Activated naive CD4-positive, alpha-beta T cell treated with anti-CD3 and anti-CD28 coated beads, Interleukin-2, amount 50 U/mL, for 24 hours (primary cell): Measurements from ENCODE around the gene CAP2.

Experiments
- H3K27ac Mint-ChIP-seq: one replicate; pipeline ENCODE4 v1.8.0; 2021; ENCODE audit warnings: mild to moderate bottlenecking, mixed read lengths
- H3K27me3 Mint-ChIP-seq: one replicate; pipeline ENCODE4 v1.8.0; 2021; ENCODE audit warnings: mixed read lengths
- H3K36me3 Mint-ChIP-seq: one replicate; pipeline ENCODE4 v1.8.0; 2021; ENCODE audit warnings: mixed read lengths
- H3K4me1 Mint-ChIP-seq: one replicate; pipeline ENCODE4 v1.8.0; 2021; ENCODE audit warnings: mixed read lengths
- H3K4me3 Mint-ChIP-seq: one replicate; pipeline ENCODE4 v1.8.0; 2021; ENCODE audit warnings: mild to moderate bottlenecking, mixed read lengths
- H3K9me3 Mint-ChIP-seq: one replicate; pipeline ENCODE4 v1.8.0; 2021; ENCODE audit warnings: mixed read lengths

Gene CAP2

DNA sequence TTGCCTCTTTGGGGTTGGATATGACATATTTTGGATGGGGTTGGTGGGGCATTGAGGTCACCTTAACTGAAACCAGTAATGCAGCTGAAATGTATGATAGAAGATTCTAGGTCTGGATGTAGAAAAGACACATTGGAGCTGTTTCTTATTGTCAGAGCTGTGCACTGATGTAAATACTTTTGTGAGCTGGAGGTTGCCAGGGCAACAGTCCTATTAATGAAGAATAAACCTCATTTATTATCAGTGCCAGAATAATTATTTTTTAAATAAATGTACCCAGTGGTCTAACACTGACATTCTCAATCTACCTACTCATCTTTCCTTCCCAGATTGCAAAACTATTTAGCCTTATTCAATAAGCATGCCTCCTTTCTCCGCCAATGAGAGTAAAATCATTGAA lies 57.0 kb downstream of the CAP2 start:
- Mint-ChIP-seq H3K9me3 (no peaks in the 10 kb centered on the region), H3K4me3 (no peak overlapping the region), H3K36me3 (no peaks in the 10 kb centered on the region), H3K4me1 (no peaks in the 10 kb centered on the region), H3K27ac (no peak overlapping the region), H3K27me3 (peaks cover 8% of the 10 kb centered on the region)

DNA sequence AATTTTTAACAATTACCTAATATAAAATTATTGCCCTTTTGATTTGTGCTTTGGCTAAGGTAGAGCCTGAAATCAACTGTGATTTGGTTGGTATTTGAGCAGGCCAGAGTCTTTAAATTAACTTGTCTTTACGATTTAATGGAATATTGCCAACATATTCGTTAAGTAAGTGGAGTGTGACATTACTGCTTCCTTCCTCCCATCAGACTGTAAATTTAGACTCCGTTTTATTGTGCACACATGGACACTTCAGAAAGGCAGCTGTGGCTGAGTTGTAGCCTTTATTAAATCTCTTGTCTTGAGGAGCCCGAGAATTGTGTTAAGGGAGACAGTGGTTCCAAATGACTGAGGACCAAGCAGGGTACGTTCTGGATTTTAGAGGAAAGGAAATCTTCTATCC lies 57.4 kb downstream of the CAP2 start:
- H3K4me1 Mint-ChIP-seq: no peaks in the 10 kb centered on the region
- no peak overlapping the region for H3K4me3 Mint-ChIP-seq
- H3K36me3 Mint-ChIP-seq: no peaks in the 10 kb centered on the region
- no peak overlapping the region for H3K27ac Mint-ChIP-seq
- no peaks in the 10 kb centered on the region for H3K9me3 Mint-ChIP-seq
- peaks cover 7% of the 10 kb centered on the region for H3K27me3 Mint-ChIP-seq

DNA sequence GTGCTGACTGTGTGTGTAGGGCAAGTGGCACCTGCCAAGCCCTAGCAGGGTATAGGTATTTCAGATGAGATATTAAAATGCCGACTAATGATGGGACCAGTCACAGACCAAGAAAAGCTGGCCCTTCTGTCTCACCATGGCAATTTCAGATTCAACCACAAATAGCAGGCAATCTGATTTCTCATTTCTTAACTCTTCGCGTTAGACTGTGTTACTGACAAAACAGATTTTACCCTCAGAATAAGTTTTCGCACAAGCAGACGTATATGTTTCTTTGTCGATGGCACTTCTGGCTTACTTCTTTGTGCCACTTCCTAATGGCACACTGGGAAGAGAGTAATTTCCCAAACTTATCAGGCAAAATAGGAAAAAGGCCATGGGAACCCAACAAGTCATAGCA lies 58.7 kb downstream of the CAP2 start:
- Mint-ChIP-seq H3K36me3 (no peaks in the 10 kb centered on the region), H3K4me1 (no peaks in the 10 kb centered on the region), H3K27ac (no peak overlapping the region), H3K9me3 (no peaks in the 10 kb centered on the region), H3K27me3 (peaks cover 6% of the 10 kb centered on the region), H3K4me3 (no peak overlapping the region)

DNA sequence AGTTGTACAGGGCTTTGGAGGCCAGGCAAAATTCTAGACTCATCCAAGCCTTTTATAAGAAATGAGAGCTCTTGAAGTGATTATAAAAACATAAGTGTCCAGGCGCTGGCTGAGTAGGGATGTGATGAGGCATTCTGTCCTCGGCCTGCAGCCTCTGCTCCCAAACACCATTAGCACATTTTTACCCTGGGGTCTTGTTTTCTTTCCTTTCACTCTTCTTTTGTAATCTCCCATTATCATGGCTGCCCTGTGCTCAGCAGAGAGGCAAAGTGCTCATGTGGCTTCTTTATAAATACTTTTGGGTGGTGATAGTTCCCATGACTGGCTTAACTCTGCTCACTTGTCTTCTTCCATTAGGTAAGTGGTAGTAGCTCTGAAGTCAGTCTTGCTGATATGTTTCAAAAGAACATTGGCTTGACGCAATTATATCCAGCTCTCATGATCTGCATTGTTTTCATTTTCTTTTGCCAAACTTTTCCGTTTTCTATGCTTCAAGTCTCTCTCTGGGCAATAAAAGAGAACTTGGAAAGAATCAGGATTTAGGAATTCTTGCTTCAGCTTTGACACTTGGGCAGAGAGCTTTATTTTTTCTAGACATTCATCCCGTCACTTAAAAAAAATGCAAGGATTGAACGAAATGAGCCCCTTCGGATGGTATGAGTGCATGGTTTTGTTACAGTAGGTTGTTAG lies 61.1 kb downstream of the CAP2 start:
- Mint-ChIP-seq H3K27me3 (peaks cover 15% of the 10 kb centered on the region), H3K9me3 (no peaks in the 10 kb centered on the region), H3K27ac (no peak overlapping the region), H3K36me3 (no peaks in the 10 kb centered on the region), H3K4me1 (no peaks in the 10 kb centered on the region), H3K4me3 (no peak overlapping the region)

DNA sequence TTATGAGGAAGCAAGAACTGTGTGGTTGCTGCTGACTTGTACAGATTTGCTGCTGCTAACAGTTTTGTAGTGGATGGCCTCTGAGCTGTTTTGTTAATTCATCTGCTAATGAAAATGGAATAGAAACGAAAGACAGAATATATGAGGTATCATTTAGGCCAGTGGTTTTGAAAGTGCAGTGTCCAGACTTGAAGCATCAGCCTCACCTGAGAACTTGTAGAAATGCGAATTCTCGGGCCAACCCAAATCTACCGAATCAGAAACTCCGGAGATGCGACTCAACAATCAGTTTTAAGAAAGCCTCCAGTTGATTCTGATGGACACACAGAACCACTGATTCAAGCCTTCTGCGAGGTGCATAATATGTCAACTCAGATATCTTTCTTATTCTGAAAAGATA lies 62.5 kb downstream of the CAP2 start:
- Mint-ChIP-seq H3K4me3 (no peak overlapping the region), H3K36me3 (no peaks in the 10 kb centered on the region), H3K27ac (no peak overlapping the region), H3K9me3 (no peaks in the 10 kb centered on the region), H3K4me1 (no peaks in the 10 kb centered on the region), H3K27me3 (peaks cover 15% of the 10 kb centered on the region)

DNA sequence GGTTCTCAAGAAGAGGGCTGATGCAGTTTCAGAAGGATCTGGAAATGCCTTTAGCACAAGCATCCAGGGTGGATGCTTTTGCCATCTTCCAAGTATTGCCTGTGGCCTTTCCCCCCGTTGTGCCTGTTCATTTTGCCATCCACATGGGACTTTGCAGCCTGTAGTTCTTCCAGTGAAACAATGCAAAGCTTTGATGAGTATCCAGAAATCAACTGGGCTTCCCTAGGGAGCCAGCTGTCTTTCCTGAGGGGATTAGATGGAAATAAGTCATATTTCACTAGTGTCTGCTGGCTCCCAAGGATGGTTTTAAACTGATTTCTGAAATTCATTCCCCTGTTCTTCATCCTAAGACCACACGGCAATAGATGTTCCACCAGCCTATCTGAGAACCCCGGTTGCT lies 63.3 kb downstream of the CAP2 start:
- H3K27ac Mint-ChIP-seq: no peak overlapping the region
- peaks cover 15% of the 10 kb centered on the region for H3K27me3 Mint-ChIP-seq
- H3K9me3 Mint-ChIP-seq: no peaks in the 10 kb centered on the region
- no peaks in the 10 kb centered on the region for H3K36me3 Mint-ChIP-seq
- no peak overlapping the region for H3K4me3 Mint-ChIP-seq
- H3K4me1 Mint-ChIP-seq: no peaks in the 10 kb centered on the region

DNA sequence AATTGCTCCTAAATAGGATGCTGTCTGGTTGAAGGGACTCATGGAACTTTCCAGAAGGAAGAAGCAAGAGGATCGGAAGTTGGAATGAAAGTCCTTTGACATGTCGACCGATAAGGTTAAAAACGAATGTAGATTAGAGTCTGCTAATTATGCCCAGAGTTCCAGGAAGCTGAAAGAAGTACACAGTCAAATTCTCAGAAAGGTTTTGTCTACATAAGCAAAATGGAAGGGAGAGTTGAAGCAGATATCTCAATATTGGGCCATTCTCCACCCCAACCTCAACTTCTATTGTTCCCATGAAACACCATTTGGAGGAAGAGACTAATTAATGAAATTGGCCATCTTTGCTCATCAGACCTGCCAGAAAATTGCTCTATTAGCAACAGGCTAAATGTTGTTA lies 64.0 kb downstream of the CAP2 start:
- Mint-ChIP-seq H3K36me3 (no peaks in the 10 kb centered on the region), H3K27me3 (peaks cover 14% of the 10 kb centered on the region), H3K27ac (no peak overlapping the region), H3K4me3 (no peak overlapping the region), H3K9me3 (no peaks in the 10 kb centered on the region), H3K4me1 (no peaks in the 10 kb centered on the region)

DNA sequence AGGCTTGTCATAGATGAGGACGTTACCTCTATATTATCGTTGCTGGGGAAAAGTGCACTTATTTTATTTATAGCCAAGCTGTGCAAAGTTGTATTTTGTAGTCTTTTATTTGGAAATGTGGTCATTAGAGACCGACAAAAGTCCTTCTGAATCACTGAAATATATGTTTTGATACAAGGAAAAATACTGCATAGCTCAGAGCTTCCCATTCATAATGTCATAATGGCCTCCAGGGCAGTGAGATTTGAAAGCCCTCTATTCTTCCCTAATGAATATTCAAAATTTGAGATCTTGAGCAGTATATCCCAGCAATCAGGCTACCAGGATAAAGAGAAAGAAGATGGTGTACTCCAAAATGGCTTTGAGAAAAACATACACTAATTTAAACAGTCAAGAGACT lies 64.6 kb downstream of the CAP2 start:
- Mint-ChIP-seq H3K36me3 (no peaks in the 10 kb centered on the region), H3K9me3 (no peaks in the 10 kb centered on the region), H3K4me3 (no peak overlapping the region), H3K27ac (no peak overlapping the region), H3K4me1 (no peaks in the 10 kb centered on the region), H3K27me3 (peaks cover 15% of the 10 kb centered on the region)

DNA sequence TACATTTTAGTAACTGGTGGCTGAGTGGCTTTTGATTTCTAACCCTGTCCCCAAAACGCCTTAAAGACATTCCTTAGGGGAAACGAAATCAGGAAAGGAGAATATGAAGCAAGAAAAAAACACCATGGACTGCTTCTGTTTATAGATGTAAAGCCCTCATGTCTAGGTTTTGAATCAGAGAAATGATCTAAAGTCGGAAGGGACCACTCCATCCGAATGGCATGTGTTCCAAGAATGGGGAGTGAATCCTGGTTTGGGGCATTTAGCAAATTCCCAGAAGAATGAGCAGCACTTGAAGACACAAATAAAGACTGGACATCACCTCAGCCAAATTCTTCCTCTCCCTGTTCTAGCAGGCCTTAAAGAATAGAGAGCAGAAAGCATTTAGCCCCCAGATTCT lies 65.6 kb downstream of the CAP2 start:
- Mint-ChIP-seq H3K27me3 (peaks cover 15% of the 10 kb centered on the region), H3K4me1 (no peaks in the 10 kb centered on the region), H3K4me3 (no peak overlapping the region)

DNA sequence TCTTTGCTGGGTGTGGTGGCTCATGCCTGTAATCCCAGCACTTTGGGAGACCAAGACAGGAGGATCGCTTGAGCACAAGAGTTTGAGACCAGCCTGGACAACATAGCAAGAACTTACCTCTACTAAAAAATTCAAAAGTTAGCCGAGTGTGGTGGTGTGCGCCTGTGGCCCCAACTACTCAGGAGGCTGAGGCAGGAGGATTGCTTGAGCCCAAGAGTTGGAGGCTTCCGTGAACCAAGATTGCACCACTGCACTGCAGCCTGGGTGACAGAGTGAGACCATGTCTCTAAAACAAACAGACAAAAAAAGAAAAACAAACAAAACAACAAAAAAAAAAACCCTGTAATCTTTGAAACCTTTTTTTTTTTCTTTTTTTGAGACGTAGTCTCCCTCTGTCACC lies 67.5 kb downstream of the CAP2 start:
- H3K27ac Mint-ChIP-seq: no peak overlapping the region

More for the DNA sequence above, 65.6 kb downstream of the CAP2 start:
- Mint-ChIP-seq H3K9me3 (no peaks in the 10 kb centered on the region), H3K27ac (no peak overlapping the region), H3K36me3 (no peaks in the 10 kb centered on the region)

DNA sequence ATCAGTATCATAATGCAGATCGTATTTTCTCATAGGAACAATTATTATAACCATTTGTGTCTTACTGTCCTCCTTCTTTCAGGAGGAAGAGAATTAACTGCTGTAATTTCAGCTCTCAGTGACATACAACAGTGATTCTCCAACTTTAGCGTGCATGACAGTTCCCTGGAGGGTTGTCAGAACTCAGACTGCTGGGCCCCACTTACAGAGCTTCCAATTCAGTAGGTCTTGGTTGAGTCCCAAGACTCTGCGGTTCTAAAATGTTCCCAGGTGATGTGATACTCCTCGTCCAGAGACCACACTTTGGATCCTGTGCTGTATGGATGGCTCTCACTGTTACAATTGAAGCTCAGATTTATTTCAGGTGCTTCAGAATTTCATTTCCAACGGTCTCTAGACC lies 72.8 kb downstream of the CAP2 start:
- H3K27me3 Mint-ChIP-seq: peaks cover 6% of the 10 kb centered on the region
- H3K4me3 Mint-ChIP-seq: no peak overlapping the region
- no peaks in the 10 kb centered on the region for H3K4me1 Mint-ChIP-seq
- H3K9me3 Mint-ChIP-seq: no peaks in the 10 kb centered on the region
- H3K36me3 Mint-ChIP-seq: no peaks in the 10 kb centered on the region
- no peak overlapping the region for H3K27ac Mint-ChIP-seq

More for the DNA sequence above, 67.5 kb downstream of the CAP2 start:
- H3K27me3 Mint-ChIP-seq: peaks cover 13% of the 10 kb centered on the region
- no peaks in the 10 kb centered on the region for H3K4me1 Mint-ChIP-seq
- no peaks in the 10 kb centered on the region for H3K9me3 Mint-ChIP-seq
- no peak overlapping the region for H3K4me3 Mint-ChIP-seq
- no peaks in the 10 kb centered on the region for H3K36me3 Mint-ChIP-seq

DNA sequence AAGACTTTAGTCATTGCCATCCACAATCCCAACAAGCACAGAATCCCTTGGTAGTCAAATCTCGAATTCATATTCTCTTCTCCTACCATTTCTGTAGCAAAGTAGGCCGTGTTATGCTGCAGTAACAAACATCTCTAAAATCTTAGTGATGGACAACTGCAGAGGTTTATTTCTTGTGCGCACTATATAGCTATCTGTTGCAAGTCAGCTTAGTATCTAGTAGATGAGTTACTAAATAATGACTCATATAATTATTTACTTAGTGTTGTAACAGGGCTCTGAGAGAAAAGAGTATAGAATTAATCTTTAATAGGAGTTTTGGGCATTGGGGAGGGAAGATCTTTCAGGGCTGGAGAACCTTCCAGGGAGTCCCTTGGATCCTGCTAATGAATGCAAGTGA lies 73.3 kb downstream of the CAP2 start:
- no peak overlapping the region for H3K27ac Mint-ChIP-seq
- H3K9me3 Mint-ChIP-seq: no peaks in the 10 kb centered on the region
- H3K27me3 Mint-ChIP-seq: peaks cover 6% of the 10 kb centered on the region
- no peaks in the 10 kb centered on the region for H3K36me3 Mint-ChIP-seq
- H3K4me3 Mint-ChIP-seq: no peak overlapping the region
- no peaks in the 10 kb centered on the region for H3K4me1 Mint-ChIP-seq

DNA sequence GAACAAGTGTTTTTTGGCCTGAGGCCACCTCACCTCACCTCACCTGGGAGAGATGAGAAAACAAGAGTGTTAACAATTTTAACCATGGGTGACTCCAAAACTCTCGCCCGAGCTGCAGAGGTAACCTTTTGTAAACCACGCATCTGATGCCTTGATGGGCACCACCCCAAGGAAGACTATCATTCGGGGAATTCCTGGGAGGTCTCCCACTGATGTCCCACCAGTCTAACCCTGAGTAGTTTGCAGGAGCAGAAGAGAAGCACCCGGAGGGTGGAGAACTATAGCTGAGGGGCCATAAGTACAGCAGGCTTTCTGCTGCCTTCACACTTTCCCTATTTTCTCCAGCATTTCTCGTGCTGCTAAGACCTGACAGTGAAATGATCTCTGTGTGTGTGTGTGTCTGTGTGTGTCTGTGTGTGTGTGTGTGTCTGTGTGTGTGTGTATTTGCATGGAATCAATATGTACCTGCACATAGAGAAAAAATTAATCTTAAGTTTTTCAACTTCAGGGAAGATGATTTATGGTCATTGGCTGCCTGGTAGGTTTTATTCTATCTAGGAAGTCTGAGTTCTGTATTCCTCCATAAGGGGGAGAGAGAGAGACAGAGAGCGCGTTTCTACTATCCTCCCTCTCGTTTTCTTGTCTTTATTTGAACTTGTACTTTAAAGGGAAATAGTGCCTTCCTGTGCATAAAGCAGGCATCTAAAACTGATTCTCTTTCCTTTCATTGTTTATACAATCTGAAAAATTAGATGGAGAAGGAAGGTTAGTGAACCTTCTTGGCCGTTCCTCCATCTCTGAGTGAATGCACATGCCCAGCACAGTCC lies 75.8 kb downstream of the CAP2 start:
- H3K4me3 Mint-ChIP-seq: no peak overlapping the region
- no peaks in the 10 kb centered on the region for H3K9me3 Mint-ChIP-seq
- peaks cover 5% of the 10 kb centered on the region for H3K27me3 Mint-ChIP-seq
- no peaks in the 10 kb centered on the region for H3K36me3 Mint-ChIP-seq
- no peak overlapping the region for H3K27ac Mint-ChIP-seq
- H3K4me1 Mint-ChIP-seq: no peaks in the 10 kb centered on the region

DNA sequence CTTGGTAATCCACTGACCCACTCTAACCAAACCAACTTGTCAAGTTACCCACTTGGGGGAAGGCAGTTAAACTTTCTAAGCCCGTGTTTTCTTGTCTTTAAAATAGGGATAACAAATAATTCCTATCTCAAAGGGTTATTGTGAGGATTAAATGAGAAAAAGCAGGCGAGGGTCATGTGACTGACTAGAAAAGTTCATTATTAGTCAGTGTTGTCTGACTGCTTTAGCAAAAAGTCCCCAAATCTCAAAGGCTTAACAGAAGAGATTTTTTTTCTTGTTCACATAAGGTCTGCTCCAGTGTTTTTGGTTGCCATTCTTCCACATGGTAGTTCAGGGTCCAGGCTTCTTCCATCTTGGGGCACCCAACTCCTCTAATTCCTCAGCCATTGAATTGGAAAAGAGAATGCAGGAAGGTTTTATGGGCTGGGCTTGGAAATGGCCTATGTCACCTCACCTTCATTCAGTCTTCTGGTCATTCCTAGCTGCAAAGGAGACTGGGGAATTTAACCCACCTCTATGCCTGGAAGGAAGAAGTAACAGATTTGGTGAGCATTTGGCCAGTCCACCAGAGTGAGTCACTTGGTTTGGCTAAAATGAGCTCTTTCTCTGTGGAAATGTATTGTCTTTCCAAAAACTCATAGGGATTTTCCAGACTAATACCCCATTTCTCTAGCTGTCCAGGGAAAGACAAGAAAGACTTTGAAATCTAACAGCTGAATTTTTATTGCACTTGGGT lies 77.0 kb downstream of the CAP2 start:
- Mint-ChIP-seq H3K36me3 (no peaks in the 10 kb centered on the region), H3K27me3 (peaks cover 5% of the 10 kb centered on the region), H3K27ac (no peak overlapping the region), H3K4me3 (no peak overlapping the region), H3K9me3 (no peaks in the 10 kb centered on the region), H3K4me1 (no peaks in the 10 kb centered on the region)

DNA sequence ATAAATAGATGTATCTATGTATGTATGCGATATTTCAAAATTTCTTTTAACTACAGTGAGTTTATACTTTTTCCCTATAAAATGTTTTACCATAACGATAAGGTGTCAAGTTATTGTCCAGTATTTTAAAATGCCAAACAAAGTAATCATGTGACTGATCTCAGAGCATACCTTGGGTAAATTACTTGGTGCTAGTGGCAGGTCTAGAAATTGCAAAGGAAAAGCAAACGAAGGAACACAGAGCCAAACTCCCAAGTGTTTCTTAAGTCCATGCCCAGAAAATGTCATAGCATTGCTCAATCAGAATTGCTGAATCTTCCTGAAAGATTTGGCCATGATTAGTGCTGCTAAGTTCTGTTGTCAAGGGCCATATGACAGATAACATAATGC lies 77.5 kb downstream of the CAP2 start:
- Mint-ChIP-seq H3K36me3 (no peaks in the 10 kb centered on the region), H3K4me1 (no peaks in the 10 kb centered on the region), H3K27ac (no peak overlapping the region), H3K27me3 (peaks cover 5% of the 10 kb centered on the region), H3K9me3 (no peaks in the 10 kb centered on the region), H3K4me3 (no peak overlapping the region)

DNA sequence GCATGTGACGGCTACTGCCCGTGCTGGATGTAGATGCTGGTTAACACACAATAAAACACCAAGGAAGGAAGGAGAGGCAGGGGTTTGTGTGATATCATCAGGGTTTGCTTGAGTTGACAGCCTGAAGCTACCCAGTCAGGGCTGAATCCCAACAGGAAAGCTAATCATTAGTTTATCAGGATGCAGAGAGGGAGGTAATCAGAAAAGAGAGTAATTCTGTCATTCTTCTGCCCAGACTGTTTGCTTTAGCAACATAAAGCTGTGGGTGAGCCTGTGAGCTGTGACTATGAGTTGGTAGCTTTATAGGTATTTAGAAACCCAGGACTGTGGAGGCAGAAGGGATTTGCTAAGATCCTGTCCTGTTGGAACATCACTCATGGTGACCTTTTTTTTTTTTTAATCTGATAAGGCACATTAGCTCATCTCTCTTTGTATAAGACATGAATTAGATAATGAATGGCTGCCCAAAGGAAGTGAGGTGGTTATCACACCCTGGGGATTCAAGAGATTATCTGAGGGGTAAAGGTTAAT lies 79.3 kb downstream of the CAP2 start:
- Mint-ChIP-seq H3K4me1 (no peaks in the 10 kb centered on the region), H3K27ac (no peak overlapping the region), H3K36me3 (no peaks in the 10 kb centered on the region), H3K4me3 (no peak overlapping the region), H3K27me3 (peaks cover 8% of the 10 kb centered on the region), H3K9me3 (no peaks in the 10 kb centered on the region)
